GM12878 (cell line): ENCODE data around the gene DERL2. TPM values are rescaled to one million over a fixed set of nuclear protein-coding genes. Genes with fewer than 3 reads are reported as not detected.

ENCODE experiments used
- ASH2L ChIP-seq: fragments of 300-600, 200-600 bp; sonication (generic); IDR thresholded peaks from 2 replicates; pipeline ENCODE4 v1.6.1; 2017; ENCODE audit warnings: low read depth, mild to moderate bottlenecking, borderline replicate concordance
- BHLHE40 ChIP-seq, 2 experiments: fragments of 450-650 bp in 1 of 2; IDR thresholded peaks; 2 replicates each; pipeline ENCODE4 v1.6.1; 2011 to 2017; ENCODE audit warnings: low read depth in 2 of 2, borderline replicate concordance in 1 of 2, improper control_type of control experiment in 1 of 2, low read length in 1 of 2, mild to moderate bottlenecking in 1 of 2
- CBFB ChIP-seq: IDR thresholded peaks from 2 replicates; pipeline ENCODE4 v1.6.1; 2016; ENCODE audit warnings: antibody characterized with exemption, low read depth
- EED ChIP-seq: sonication (generic); IDR thresholded peaks from 2 replicates; pipeline ENCODE4 v1.6.1; 2016; ENCODE audit warnings: antibody characterized with exemption, low read depth
- ESRRA ChIP-seq: IDR thresholded peaks from 2 replicates; pipeline ENCODE4 v1.6.1; 2012; ENCODE audit warnings: mild to moderate bottlenecking, low read length, improper control_type of control experiment
- FOS ChIP-seq: IDR thresholded peaks from 3 replicates; pipeline ENCODE4 v1.6.1; 2011; ENCODE audit warnings: borderline replicate concordance; ENCODE audit not compliant: insufficient read length; ENCODE audit errors: extremely low read depth
- IKZF1 ChIP-seq: fragments of 450-650 bp; conservative IDR thresholded peaks from 2 replicates; pipeline ENCODE4 v1.6.1; 2017; ENCODE audit warnings: antibody characterized with exemption, mild to moderate bottlenecking
- LARP7 ChIP-seq: fragments of 450-650 bp; IDR thresholded peaks from 2 replicates; pipeline ENCODE4 v1.6.1; 2017; ENCODE audit warnings: mild to moderate bottlenecking
- MTA3 ChIP-seq: IDR thresholded peaks from 2 replicates; pipeline ENCODE4 v1.6.1; 2012; ENCODE audit warnings: low read length, inconsistent platforms, borderline replicate concordance
- PML ChIP-seq: IDR thresholded peaks from 2 replicates; pipeline ENCODE4 v1.6.1; 2012; ENCODE audit warnings: low read length, inconsistent platforms
- POU2F2 ChIP-seq: IDR thresholded peaks from 3 replicates; pipeline ENCODE4 v1.6.1; 2011; ENCODE audit warnings: low read depth, mild to moderate bottlenecking, low read length, borderline replicate concordance
- SIN3A ChIP-seq: IDR thresholded peaks from 2 replicates; pipeline ENCODE4 v1.6.1; 2012; ENCODE audit warnings: low read depth, low read length, improper control_type of control experiment
- SIX5 ChIP-seq: IDR thresholded peaks from 2 replicates; pipeline ENCODE4 v1.6.1; 2011; ENCODE audit warnings: mild to moderate bottlenecking, low read depth, low read length, moderate library complexity; ENCODE audit not compliant: severe bottlenecking
- SMC3 ChIP-seq: IDR thresholded peaks from 2 replicates; pipeline ENCODE4 v1.6.1; 2011; ENCODE audit warnings: low read length, improper control_type of control experiment, borderline replicate concordance
- SREBF2 ChIP-seq: IDR thresholded peaks from 2 replicates; pipeline ENCODE4 v1.6.1; 2012; ENCODE audit warnings: mild to moderate bottlenecking, low read length
- SUPT20H ChIP-seq: IDR thresholded peaks from 2 replicates; pipeline ENCODE4 v1.6.1; 2011; ENCODE audit warnings: low read depth, mild to moderate bottlenecking, low read length, moderate library complexity, borderline replicate concordance; ENCODE audit not compliant: control insufficient read depth
- TARDBP ChIP-seq: IDR thresholded peaks from 2 replicates; pipeline ENCODE4 v1.6.1; 2016; ENCODE audit warnings: borderline replicate concordance
- ZZZ3 ChIP-seq: IDR thresholded peaks from 2 replicates; pipeline ENCODE4 v1.6.1; 2011; ENCODE audit warnings: low read depth; ENCODE audit not compliant: control insufficient read depth, insufficient read length
- polyA plus RNA-seq, 11 experiments: library from polyadenylated mRNA; depleted of rRNA in 4 of 11; unstranded in 6 of 11; stranded (reverse) in 5 of 11; fragments of >200 nt; fragmentation: Nextera tagmentation in 4 of 11; fragmentation: Illumina TruSeq in 1 of 11; extraction: Ambion mirVana in 4 of 11; extraction: Trizol in 1 of 11; gene quantifications; 1 replicate in 1 of 11; 2 replicates in 10 of 11; pipeline versions ENCODE4 v1.2.1 to v1.2.3, GENCODE V29; 2011 to 2016; ENCODE audit warnings: inconsistent platforms in 2 of 11, missing spikeins in 2 of 11, low read depth in 1 of 11
- total RNA-seq, 4 experiments: library from RNA; depleted of rRNA in 3 of 4; stranded (reverse); fragments of >200 nt in 3 of 4; fragmentation: Illumina TruSeq in 1 of 4; extraction: Trizol in 1 of 4; gene quantifications; 2 replicates each; pipeline versions ENCODE4 v1.2.1 to v1.2.3, GENCODE V29; 2013 to 2021
- TF ChIP-seq, protein P1 (sequence below): IDR thresholded peaks from 2 replicates; pipeline ENCODE4 v1.6.1; 2011; ENCODE audit warnings: borderline replicate concordance, low read depth, mild to moderate bottlenecking, moderate library complexity, mixed read lengths, low read length; ENCODE audit not compliant: insufficient read depth; ENCODE audit errors: extremely low read length
- TF ChIP-seq, protein P2 (sequence below): IDR thresholded peaks from 2 replicates; pipeline ENCODE4 v1.6.1; 2012; ENCODE audit warnings: low read depth, low read length, improper control_type of control experiment
- TF ChIP-seq, protein P3 (sequence below): fragments of 150-350 bp; IDR thresholded peaks from 2 replicates; pipeline ENCODE4 v1.6.1; 2016; ENCODE audit warnings: low read depth, low read length
- TF ChIP-seq, protein P4 (sequence below): IDR thresholded peaks from 2 replicates; pipeline ENCODE4 v1.6.1; 2012; ENCODE audit warnings: low read depth, low read length, improper control_type of control experiment
- TF ChIP-seq, protein P5 (sequence below): fragments of 450-650 bp; IDR thresholded peaks from 2 replicates; pipeline ENCODE4 v1.6.1; 2017; ENCODE audit warnings: borderline replicate concordance

DERL2 gene
- total and polyA plus RNA-seq, 10 of the 15 experiments (the other 5 are each of a cell fraction or from before 2014, with no cell fraction given) = 40.5 to 236 (median 69.3) TPM

DNA sequence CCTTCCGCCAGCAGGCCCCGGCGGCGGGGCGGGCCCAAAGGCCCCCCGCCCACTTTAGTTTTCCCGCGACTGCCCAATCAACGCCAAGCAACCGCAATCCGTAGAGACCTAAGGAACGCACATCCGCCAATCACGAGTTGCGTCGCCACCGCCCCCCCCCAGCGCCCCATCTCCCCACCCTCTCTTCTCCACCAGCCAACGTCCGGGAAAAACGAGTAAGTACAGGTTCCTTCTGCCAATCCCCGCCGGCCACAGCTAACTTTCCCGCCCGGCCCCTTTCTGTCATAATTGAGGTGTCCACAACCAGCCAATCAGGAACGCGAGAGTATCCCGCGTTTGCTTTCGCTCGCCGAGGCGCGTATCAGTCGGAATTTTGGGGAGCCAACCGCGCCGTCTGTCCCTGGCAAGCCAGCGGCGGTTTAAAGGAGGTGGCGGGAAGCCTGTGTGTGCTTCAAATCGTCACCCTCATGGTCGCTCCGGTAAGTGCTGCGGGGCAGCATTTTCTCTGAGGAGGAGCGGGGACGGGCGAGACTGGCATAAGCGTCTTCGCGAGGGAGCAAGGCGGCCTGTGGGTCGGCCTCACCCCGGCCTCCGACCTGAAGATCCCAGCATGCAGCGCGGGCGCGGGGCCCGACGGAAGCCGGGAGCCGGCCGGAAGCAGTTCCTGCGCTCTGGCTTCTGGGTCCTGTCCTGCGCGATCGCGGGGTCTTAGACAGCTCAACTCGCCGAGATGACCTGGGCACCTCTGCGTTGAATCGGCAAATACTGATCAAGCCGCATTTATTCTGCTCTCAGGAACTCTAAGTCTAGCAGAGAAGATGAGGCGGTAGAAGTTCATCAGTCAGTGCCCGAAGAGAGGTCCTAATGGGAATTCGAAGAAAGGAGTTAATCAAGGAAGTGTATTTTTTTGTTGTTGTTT, 487 bp upstream of the DERL2 start, which contains the start of gene MIS12 (continued):
- TF ChIP-seq, protein P1, sequence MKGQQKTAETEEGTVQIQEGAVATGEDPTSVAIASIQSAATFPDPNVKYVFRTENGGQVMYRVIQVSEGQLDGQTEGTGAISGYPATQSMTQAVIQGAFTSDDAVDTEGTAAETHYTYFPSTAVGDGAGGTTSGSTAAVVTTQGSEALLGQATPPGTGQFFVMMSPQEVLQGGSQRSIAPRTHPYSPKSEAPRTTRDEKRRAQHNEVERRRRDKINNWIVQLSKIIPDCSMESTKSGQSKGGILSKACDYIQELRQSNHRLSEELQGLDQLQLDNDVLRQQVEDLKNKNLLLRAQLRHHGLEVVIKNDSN = no peak
- no peak for TF ChIP-seq EED
- TF ChIP-seq ZZZ3 = no peak
- TF ChIP-seq SIX5 = peak; percentile 45
- TF ChIP-seq, protein P2, sequence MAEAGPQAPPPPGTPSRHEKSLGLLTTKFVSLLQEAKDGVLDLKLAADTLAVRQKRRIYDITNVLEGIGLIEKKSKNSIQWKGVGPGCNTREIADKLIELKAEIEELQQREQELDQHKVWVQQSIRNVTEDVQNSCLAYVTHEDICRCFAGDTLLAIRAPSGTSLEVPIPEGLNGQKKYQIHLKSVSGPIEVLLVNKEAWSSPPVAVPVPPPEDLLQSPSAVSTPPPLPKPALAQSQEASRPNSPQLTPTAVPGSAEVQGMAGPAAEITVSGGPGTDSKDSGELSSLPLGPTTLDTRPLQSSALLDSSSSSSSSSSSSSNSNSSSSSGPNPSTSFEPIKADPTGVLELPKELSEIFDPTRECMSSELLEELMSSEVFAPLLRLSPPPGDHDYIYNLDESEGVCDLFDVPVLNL = peak; percentile 89
- TF ChIP-seq POU2F2 = peak; percentile 57; the same call in 2 of the 3 replicates
- TF ChIP-seq, protein P3, sequence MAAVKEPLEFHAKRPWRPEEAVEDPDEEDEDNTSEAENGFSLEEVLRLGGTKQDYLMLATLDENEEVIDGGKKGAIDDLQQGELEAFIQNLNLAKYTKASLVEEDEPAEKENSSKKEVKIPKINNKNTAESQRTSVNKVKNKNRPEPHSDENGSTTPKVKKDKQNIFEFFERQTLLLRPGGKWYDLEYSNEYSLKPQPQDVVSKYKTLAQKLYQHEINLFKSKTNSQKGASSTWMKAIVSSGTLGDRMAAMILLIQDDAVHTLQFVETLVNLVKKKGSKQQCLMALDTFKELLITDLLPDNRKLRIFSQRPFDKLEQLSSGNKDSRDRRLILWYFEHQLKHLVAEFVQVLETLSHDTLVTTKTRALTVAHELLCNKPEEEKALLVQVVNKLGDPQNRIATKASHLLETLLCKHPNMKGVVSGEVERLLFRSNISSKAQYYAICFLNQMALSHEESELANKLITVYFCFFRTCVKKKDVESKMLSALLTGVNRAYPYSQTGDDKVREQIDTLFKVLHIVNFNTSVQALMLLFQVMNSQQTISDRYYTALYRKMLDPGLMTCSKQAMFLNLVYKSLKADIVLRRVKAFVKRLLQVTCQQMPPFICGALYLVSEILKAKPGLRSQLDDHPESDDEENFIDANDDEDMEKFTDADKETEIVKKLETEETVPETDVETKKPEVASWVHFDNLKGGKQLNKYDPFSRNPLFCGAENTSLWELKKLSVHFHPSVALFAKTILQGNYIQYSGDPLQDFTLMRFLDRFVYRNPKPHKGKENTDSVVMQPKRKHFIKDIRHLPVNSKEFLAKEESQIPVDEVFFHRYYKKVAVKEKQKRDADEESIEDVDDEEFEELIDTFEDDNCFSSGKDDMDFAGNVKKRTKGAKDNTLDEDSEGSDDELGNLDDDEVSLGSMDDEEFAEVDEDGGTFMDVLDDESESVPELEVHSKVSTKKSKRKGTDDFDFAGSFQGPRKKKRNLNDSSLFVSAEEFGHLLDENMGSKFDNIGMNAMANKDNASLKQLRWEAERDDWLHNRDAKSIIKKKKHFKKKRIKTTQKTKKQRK = no peak; the same call in 1 of the 2 replicates
- peak; percentile 87 for TF ChIP-seq LARP7
- no peak; the same call in 1 of the 2 replicates for TF ChIP-seq ESRRA
- TF ChIP-seq ASH2L = peak; percentile 85; the same call in 1 of the 2 replicates
- TF ChIP-seq, protein P4, sequence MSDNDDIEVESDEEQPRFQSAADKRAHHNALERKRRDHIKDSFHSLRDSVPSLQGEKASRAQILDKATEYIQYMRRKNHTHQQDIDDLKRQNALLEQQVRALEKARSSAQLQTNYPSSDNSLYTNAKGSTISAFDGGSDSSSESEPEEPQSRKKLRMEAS = peak; percentile 78; the same call in 1 of the 2 replicates
- no peak for TF ChIP-seq MTA3
- TF ChIP-seq CBFB = peak; percentile 87
- TF ChIP-seq IKZF1 = peak; percentile 82
- peak; percentile 85 for TF ChIP-seq PML
- TF ChIP-seq BHLHE40 (IDR thresholded peaks at IDR 0.05; ENCODE audit: borderline replicate concordance in 1 of 2, low read depth in 2 of 2, low read length in 1 of 2) = peak in 1 of 2 experiments; percentile 30; a peak in 1 of 4 replicates
- peak; percentile 27 for TF ChIP-seq FOS
- TF ChIP-seq SREBF2 = no peak
- TF ChIP-seq SMC3 = no peak
- TF ChIP-seq SIN3A = peak; percentile 94
- TF ChIP-seq, protein P5, sequence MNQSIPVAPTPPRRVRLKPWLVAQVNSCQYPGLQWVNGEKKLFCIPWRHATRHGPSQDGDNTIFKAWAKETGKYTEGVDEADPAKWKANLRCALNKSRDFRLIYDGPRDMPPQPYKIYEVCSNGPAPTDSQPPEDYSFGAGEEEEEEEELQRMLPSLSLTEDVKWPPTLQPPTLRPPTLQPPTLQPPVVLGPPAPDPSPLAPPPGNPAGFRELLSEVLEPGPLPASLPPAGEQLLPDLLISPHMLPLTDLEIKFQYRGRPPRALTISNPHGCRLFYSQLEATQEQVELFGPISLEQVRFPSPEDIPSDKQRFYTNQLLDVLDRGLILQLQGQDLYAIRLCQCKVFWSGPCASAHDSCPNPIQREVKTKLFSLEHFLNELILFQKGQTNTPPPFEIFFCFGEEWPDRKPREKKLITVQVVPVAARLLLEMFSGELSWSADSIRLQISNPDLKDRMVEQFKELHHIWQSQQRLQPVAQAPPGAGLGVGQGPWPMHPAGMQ = no peak
- peak; percentile 42; the same call in 1 of the 2 replicates for TF ChIP-seq TARDBP
- TF ChIP-seq SUPT20H = no peak
